ENCODE data around the gene PRKD2. TPM values are rescaled to one million over a fixed set of nuclear protein-coding genes. Genes with fewer than 3 reads are reported as not detected.

The PRKD2 gene
- total RNA-seq, 1 donor from 2014 or later: 142 TPM

DNA sequence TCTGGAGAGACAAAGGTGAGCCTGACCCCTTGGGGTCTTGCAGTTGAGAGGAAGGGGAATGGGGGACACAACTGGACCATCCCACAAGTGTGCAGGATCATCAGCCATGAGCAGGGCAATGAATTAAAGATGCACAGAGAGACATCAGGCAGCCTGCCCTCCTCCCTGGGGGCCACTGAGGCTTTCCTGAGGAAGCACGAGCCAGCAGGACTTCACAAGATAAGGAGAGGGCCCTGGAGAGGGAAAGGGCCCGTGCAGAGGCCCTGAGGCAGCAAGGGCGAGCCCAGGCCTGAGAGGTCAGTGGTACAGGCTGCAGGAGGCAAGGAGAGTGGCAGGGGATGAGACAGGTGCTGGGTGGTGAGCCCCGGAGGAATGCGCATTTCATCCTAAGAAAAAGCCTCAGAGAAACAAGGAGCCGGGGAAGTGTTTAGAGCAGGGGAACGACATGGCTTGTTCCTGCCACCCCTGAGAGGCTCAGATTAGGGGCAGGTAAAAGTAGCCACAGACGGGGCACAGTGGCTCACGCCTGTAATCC is 9.0 kb upstream of the PRKD2 start:
- no peak for DNase-seq (ENCODE audit: extremely low read depth, low read depth, low spot score)

DNA sequence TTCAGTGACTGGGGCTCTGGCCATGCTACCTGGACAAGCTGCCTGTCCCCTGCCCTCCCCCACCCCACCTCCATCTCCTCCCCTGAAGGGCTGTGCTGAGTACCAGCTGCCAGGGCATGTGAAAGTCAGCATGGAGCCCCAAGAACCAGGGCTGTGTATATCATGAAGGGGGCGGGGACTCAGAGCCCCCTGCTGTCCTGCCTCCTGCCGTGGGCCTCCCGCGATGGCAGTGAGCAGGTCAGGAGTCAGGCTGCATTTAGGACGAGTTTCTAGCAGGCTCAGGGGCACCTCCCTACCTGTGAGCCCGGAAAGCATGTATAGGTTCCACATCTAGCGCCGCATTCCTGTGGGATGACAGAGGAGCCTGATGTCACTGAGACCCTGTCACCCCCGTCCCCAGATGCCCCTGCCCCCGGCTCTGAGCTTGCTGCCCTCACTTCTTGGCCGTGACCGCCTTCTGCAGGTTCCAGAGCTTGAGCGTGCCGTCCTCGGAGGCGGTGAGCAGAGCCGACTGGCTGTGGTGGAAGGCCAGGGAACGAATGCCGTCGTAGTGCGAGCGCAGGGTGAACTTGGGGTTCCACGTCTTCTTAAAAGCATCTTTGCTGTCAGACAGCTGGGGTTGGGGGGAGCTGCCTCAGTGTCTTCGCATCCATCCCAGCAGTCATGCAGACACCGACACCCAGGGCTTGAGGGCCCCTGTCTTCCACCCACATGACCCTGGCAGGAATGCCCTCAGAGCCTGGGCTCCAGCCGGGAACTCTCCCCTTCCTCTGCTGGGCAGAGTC is 8.3 kb upstream of the PRKD2 start:
- no peak for DNase-seq (ENCODE audit: extremely low read depth, low read depth, low spot score)

GRCh38 chr19:46724468-46724867 is 7.6 kb upstream of the PRKD2 start:
- no peak for DNase-seq (ENCODE audit: extremely low read depth, low read depth, low spot score)

DNA sequence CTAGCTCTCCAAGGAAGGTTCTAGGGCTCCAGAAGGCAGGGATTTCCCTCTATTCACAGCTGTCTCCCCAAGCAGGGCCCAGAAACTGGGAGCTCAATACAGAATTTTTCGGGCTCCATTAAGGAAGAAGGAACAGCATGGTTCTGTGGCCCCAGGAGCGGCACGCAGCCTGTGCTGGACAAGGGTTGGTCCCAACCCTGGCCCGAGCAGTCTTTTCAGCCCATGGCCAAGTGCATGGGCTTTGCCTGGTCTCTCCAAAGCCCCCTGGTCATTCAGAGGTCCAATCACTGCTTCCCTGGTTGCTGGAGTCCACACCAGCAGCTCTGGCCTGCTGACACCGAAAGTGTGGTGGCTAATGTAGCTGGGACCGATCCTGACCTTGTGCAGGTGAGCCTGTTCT is 6.6 kb upstream of the PRKD2 start:
- no peak for DNase-seq (ENCODE audit: extremely low read depth, low read depth, low spot score)

GRCh38 chr19:46723023-46723461 is 6.1 kb upstream of the PRKD2 start:
- no peak for DNase-seq (ENCODE audit: extremely low read depth, low read depth, low spot score)

DNA sequence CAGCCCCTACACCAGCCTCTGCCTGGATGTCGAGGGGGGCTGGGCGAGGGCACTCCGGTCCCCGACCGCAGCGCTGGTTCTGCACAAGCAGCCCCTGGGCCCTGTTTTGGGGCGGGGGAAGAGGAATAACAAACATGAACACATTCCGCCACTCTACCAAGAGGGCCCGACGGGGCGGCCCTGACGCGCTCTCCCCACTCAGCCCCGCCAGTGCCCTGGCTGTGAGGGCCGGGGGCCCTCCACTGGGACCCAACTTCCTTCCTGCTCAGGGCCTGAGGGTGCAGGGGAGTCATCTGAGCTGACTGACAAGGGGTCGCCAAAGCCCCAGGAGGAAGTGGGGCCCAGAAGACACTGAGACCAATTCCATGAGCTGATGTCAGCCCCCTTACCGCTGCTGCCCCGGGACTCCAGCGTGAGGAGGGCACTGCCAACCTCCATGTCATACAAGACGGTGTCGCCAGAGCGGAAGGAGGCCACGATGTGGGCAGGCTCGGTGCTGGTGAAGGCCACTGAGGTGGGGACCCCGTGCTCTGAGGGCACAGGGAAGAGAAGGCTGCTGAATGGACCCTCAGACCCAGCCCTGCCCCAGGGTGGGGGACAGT is 5.6 kb upstream of the PRKD2 start:
- DNase-seq (ENCODE audit: extremely low read depth, low read depth, low spot score): no peak

GRCh38 chr19:46722004-46722380 is 5.1 kb upstream of the PRKD2 start:
- DNase-seq (ENCODE audit: extremely low read depth, low read depth, low spot score): no peak

- DNase-seq (ENCODE audit: extremely low read depth, low read depth, low spot score): no peak
Observed at GRCh38 chr19:46721269-46722003, 4.5 kb upstream of the PRKD2 start.

DNA sequence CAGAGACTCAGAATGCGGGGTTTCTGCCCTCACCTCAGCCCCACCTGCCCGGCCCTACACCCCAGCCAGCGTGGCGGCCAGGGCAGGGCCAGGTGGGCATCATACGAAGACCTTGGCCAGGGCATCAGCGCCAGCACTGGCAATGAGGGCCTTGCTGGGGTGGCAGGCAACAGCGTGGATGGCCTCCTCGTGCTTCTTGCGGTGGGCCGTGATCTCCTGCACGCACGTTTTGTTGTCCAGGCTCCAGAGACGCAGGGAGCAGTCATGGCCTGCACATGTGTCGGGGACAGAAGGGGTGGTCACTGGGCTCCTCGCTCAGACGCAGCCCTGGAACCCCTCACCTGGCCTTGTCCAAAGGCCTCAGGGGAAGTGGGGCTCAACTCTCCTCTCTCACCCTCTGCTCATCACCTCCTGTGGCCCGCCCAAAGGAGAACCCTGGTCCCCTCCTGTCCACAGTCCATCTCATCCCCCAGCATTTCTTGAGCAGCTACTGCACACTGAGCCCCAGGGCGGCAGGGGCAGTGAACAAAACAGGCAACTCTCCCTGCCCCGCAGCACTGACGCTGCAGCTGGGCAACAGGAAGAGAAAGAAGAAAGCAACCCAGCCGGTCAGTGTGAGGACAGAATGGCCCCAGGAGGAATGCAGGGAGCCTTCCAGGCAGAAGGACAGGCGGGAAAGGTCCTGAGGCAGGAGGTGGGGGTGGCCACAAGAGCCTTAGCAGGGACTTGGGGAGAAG is 3.8 kb upstream of the PRKD2 start:
- DNase-seq (ENCODE audit: extremely low read depth, low read depth, low spot score): no peak

- no peak for DNase-seq (ENCODE audit: extremely low read depth, low read depth, low spot score)
Observed at GRCh38 chr19:46719629-46720502, 3.0 kb upstream of the PRKD2 start.

DNA sequence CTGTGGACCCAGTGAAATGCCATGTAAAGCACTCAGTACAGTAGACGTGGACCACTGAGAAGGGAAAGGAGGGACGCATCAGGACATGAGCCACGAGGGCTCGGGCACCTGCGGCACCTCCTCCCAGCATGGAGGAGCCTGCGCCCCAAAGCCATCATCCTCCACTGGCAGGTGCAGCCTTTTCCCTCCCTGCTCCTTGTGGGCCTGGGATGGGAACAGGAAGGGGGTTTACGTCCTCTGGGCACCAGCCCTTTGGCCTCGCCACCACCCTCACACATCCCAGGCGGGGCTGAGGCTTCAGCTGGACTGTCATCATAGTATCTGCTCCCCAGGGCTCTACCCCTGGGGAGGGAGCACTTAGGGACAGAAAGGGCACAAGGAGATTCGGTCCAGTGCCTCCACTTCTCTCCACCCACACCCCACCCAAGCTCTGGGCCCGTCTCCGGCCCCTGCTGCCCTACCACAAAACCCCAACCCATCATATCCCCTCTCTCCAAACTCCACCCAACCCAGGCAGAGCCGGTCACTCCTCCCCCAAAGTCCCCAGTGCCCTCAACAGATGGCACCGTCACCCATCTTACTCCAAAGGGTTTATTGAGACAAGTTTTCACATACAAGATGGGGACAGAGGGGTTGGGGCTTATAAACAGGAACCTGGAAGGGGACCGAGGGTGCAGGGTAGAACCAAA is 2.2 kb upstream of the PRKD2 start:
- DNase-seq (ENCODE audit: extremely low read depth, low read depth, low spot score): no peak

GRCh38 chr19:46718157-46718933 is 1.4 kb upstream of the PRKD2 start:
- no peak for DNase-seq (ENCODE audit: extremely low read depth, low read depth, low spot score)

GRCh38 chr19:46717716-46718143 is 816 bp upstream of the PRKD2 start:
- DNase-seq (ENCODE audit: extremely low read depth, low read depth, low spot score): no peak

DNA sequence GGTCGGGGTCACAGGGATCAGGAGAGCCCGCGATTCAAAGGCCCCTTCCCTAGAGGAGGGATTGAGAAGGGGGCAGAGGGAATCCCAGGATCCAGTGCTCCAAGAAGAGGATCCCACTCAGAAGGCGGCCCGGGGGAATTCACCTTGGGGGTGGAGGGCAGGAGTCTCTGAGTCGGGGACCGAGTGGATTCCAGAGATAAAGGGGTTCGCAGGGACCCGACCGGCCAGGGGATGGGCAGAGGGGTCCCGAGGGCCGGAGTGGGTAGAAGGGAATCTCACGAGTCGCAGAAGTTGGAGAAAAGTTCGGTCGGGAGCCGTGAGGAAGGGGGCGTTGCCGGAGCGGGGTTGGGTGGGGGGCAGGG is 261 bp downstream of the PRKD2 start:
- no peak for DNase-seq (ENCODE audit: extremely low read depth, low read depth, low spot score)

GRCh38 chr19:46715975-46716671 is 791 bp downstream of the PRKD2 start:
- no peak for DNase-seq (ENCODE audit: extremely low read depth, low read depth, low spot score)

DNA sequence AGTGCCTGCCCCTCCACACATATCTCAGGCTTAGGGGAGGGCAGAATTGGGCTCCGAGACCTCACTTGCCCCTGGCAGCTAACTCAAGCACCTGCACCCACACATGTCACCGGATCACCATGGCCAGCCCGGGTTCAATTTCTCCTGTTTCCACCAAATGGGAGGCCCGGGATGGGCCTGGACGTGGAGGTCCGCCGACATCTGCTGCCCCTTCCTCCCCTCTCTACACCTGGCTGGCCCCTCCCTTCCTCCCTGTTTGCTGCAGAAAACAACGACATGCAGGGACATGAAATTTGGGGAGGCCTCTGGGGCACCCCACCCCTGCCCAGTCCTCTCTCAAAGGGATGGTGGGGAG is 1.3 kb downstream of the PRKD2 start:
- DNase-seq (ENCODE audit: extremely low read depth, low read depth, low spot score): no peak

DNA sequence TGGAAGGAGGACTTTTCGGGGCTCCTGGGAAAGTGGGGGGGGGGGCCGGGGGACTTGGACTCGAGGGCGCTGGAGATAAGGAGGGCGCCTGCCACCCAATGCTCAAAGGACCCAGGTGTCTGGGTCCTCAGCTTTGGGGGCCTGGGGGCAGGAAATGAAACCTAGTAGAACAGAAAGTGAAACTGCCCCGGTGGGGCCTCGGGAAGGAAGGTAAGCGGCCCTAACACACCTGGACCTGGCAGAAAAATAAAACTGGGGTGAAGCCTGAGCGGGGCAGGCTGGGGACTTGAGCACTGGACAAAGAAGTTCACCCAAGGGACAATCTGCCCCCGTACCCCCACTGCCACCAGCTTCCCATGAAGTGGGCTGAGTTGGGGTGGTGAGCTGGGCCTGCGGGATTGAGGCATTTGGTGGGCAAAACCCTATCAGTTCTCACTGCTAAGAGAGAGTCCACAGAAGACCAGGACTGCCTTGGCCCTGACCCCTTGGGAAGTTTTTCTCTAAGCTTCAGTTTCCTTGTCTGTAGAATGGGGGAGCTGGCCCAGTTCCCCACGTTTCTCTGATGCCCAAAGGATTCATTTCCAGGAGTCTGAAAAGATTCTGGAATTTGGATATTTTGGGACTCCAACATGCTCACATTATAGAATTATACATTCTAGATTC is 2.3 kb downstream of the PRKD2 start:
- DNase-seq (ENCODE audit: extremely low read depth, low read depth, low spot score): no peak

All from glomerular endothelial cell (primary cell).